ENCODE results near the gene SOX2.

DNA sequence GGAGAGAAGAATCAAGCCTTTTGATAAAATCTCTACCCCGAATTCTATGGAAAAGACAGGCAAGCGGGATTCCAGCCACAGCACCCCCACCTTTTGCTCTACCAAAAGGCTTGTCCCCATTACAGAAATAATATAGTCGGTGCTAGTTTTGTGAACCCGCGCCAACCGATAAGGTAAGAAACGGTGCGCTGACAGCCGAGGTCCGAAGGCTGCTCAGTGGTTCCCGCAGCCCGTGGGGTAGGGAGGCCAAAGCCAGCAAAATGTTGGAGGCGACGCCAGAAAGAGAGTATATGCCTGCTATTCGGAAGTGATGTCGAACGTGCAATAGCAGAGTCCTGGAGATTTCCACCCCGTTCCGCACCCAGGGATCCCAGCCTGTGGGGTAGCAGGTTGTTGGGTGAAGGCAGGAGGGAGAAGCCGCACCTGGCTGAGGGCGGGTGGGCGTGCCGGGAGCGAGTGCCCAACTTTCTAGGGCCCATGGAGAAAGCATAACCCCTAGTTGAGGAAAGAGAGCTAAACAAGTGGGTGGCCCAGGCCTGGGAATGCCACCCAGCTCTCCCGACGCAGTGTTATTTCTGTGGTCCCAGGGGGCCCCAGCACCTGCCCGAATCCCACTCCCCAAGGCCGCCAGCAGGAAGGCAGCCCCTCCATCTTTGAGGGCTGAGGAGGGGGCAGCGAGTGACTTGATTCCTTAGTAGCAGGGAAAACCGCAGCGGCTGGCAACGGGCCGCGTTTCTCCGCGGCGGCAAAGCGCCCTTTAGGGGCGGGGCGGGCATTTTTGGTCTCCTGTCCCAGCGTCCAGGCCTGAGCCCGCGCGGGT, 7.9 kb upstream of the SOX2 start:
- TF ChIP-seq EP300 (IDR thresholded peaks at IDR 0.05; ENCODE audit: borderline replicate concordance) (no peak), CEBPB (IDR thresholded peaks at IDR 0.05) (no peak), YY1 (IDR thresholded peaks at IDR 0.05; ENCODE audit: low read depth) (no peak), CREB1 (IDR thresholded peaks at IDR 0.05; ENCODE audit: low read depth) (no peak), EGR1 (IDR thresholded peaks at IDR 0.05) (no peak), TAF1 (IDR thresholded peaks at IDR 0.05; ENCODE audit: low read depth) (no peak), TEAD4 (IDR thresholded peaks at IDR 0.05) (no peak)
- TF ChIP-seq, protein P1, sequence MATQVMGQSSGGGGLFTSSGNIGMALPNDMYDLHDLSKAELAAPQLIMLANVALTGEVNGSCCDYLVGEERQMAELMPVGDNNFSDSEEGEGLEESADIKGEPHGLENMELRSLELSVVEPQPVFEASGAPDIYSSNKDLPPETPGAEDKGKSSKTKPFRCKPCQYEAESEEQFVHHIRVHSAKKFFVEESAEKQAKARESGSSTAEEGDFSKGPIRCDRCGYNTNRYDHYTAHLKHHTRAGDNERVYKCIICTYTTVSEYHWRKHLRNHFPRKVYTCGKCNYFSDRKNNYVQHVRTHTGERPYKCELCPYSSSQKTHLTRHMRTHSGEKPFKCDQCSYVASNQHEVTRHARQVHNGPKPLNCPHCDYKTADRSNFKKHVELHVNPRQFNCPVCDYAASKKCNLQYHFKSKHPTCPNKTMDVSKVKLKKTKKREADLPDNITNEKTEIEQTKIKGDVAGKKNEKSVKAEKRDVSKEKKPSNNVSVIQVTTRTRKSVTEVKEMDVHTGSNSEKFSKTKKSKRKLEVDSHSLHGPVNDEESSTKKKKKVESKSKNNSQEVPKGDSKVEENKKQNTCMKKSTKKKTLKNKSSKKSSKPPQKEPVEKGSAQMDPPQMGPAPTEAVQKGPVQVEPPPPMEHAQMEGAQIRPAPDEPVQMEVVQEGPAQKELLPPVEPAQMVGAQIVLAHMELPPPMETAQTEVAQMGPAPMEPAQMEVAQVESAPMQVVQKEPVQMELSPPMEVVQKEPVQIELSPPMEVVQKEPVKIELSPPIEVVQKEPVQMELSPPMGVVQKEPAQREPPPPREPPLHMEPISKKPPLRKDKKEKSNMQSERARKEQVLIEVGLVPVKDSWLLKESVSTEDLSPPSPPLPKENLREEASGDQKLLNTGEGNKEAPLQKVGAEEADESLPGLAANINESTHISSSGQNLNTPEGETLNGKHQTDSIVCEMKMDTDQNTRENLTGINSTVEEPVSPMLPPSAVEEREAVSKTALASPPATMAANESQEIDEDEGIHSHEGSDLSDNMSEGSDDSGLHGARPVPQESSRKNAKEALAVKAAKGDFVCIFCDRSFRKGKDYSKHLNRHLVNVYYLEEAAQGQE (IDR thresholded peaks at IDR 0.05; ENCODE audit: low read depth), result no peak
- TF ChIP-seq, protein P2, sequence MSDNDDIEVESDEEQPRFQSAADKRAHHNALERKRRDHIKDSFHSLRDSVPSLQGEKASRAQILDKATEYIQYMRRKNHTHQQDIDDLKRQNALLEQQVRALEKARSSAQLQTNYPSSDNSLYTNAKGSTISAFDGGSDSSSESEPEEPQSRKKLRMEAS (IDR thresholded peaks at IDR 0.05), result no peak
- TF ChIP-seq, protein P3, sequence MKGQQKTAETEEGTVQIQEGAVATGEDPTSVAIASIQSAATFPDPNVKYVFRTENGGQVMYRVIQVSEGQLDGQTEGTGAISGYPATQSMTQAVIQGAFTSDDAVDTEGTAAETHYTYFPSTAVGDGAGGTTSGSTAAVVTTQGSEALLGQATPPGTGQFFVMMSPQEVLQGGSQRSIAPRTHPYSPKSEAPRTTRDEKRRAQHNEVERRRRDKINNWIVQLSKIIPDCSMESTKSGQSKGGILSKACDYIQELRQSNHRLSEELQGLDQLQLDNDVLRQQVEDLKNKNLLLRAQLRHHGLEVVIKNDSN (IDR thresholded peaks at IDR 0.05), result no peak

All from Ishikawa (cell line).